IPS-18c (cell line): ENCODE measurements around the gene KRT16.
"Not testable (repeated sequence)": the region's sequence is repeated elsewhere in the genome, so short reads cannot be mapped to it uniquely, and the experiment has no call there.

ENCODE experiments used
- H3K4me3 ChIP-seq: 2 replicates; pipeline ENCODE4 v1.7.0; 2013; ENCODE audit warnings: low read depth, mild to moderate bottlenecking, low read length, moderate library complexity; ENCODE audit not compliant: insufficient read depth
- H3K9me3 ChIP-seq: one replicate; pipeline ENCODE4 v1.6.1; 2013; ENCODE audit warnings: mild to moderate bottlenecking, low read length, moderate library complexity; ENCODE audit not compliant: control insufficient read depth, insufficient read depth

The KRT16 gene

DNA sequence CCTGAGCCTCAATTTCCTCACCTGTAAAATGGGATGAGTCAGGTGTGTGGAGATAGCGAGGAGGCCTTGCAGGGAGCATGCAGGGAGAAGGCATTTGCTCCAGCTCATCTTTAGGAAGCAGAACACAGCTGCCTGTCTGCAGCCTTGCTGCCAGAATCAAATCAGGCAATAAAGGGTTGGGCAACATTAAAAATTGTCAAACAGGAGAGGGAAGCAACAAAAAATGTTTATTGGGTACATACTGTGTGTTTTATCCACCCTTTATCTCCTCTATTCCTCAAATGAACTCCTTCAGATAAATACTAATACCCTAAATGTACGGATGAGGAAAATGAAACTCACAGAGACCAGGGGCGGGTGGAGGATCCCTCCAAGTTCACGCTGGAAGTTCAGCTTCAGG, 12.2 kb downstream of the KRT16 start:
- Histone ChIP-seq H3K9me3 (no peaks in the 10 kb centered on the region), H3K4me3 (no peak overlapping the region)

DNA sequence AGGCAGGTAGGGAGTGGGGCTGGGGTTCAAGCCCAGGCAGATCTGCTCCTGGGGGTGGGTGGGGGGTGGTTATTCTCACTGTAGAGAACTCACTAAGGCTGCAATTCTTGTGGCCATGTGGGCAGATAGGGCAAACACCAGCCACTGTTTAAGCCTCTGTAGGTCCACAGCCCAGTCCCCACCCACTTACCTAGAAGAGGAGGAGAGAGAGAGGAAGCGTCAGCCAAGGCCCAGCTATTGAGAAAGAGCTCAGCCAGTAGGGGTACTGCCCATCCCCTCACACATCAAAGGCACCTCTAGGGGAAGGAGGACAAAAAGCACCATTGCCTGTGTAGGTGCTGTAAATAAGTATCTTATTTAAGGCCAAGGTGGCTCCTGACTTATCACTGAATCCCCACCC, 12.9 kb downstream of the KRT16 start:
- H3K4me3 ChIP-seq, result no peak overlapping the region

DNA sequence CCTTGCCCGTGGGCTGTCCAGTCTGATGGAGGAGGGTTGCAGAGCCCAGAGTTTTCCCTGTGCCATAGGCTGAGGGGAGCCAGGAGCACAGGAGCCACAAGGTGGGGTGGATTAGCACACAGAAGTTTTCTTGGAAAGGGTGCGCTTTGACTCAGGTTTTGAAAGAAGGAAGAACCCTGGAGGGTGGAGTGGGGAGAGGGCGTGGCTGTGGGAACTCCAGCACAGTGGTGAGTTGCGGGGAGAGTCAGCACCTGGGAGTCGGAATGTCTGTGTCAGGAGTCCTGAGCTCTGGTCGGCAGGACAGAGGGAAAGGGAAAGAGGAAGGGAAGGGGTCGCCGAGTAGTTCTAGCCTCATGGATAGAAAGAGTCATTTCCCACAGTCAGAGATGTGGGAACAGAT, 17.0 kb downstream of the KRT16 start:
- no peaks in the 10 kb centered on the region for H3K9me3 ChIP-seq

More for the DNA sequence above, 12.9 kb downstream of the KRT16 start:
- H3K9me3 ChIP-seq, result no peaks in the 10 kb centered on the region

DNA sequence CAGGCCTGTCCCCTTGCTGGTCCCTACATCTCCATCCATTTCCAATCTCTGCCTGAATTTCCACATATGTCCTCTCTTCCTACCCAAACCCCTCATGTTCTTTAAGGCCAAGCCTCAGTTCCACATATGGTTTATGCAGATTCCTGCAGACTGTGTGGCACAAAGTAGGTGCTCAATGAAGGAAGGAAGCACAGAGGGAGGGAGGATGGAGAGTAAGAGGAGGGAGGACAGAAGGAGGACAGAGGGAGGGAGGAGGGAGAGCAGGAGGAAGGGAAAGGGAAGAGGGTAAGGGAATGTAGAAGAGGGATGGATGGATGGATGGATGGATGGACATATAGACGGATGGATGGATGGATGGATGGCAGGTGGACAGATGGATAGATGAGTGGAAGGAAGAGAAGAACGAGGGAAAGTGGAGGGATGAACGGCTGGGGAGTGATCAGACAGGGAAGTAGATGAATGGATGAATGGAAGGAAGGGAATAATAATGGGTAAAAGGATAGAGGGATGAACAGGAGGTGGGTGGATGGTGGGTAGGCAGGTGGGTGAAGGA, 18.1 kb downstream of the KRT16 start:
- Histone ChIP-seq H3K9me3 (no peaks in the 10 kb centered on the region), H3K4me3 (no peak overlapping the region)

More for the DNA sequence above, 17.0 kb downstream of the KRT16 start:
- no peak overlapping the region for H3K4me3 ChIP-seq

DNA sequence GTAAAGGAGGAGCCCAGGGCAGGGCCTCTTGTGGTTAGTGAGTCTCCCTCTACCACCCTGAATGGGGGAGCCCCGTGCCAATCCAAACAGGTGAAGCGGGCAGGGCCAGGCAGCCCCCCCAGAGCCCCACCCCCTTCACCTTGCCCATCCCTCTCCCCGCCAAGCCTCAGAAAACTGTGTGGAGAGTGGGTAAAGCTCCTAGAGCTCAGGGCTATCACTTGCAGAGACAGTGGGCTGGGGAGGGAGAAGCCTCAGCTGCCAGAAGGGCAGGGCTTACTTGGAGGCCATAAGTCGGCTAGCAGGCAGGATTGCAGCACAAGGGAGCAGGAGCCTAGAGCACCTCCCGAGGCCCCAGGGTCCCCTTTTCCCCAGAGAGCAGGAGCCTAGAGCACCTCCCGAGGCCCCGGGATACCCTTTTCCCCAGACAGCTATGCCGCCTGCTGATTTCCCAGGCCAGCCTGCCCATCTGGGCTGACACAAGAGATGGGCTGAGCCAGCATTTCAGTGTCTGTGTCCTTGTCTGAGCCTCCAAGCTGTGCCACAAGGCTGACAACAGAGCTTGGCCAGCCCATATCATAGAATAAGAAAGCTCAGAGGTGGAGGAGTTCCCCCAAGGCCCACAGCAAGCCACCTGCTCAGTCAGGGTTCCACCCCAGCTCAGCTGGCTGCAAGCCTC, 19.1 kb downstream of the KRT16 start:
- H3K4me3 ChIP-seq, result no peak overlapping the region
- no peaks in the 10 kb centered on the region for H3K9me3 ChIP-seq

DNA sequence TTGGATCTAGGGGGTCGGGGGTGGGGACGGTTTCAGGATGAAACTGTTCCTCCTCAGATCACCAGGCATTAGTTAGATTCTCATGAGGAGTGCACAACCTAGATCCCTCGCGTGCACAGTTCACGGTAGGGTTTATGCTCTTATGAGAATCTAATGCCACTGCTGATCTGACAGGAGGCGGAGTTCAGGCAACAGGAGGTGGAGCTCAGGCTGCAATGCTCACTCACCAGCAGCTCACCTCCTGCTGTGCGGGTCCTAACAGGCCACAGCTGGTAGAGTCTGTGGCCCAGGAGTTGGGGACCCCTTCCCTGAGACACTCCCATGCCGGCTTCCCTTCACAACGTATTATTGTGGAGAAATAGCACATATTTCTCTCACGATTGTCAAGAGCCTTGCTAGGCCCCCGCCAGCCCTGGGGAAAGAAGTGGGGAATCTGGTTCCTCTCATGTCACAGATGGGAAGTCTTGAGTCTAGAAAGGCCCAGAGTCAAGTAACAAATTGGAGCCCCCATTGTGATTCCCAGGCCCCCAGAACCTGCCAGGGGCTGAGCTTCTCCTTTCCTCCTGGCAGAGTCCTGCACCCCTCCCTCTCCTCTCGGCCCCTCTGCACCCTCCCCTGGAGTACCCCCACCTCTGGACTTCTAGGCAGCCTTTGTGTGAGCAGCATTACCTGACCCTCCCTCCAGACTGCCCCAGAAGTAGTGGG, 19.8 kb downstream of the KRT16 start:
- Histone ChIP-seq H3K4me3 (no peak overlapping the region; the same call in 1 of the 2 replicates), H3K9me3 (no peaks in the 10 kb centered on the region)

DNA sequence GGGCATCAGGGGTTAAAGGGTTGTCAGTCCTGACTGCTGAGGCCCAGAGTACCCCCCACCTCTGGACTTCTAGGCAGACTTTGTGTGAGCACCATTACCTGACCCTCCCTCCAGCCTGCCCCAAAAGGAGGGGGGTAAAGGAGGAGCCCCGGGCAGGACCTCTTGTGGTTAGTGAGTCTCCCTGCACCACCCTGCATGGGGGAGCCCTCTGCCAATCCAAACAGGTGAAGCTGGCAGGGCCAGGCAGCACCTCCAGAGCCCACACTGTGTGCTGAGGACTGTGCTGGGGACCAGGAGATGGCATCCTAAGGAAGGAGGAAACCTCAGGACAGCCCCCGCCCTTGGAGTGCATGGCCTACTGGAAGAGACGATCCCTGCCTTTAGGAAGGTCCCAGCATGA, 23.3 kb downstream of the KRT16 start:
- Histone ChIP-seq H3K9me3 (peaks cover 2% of the 10 kb centered on the region), H3K4me3 (no peak overlapping the region)

DNA sequence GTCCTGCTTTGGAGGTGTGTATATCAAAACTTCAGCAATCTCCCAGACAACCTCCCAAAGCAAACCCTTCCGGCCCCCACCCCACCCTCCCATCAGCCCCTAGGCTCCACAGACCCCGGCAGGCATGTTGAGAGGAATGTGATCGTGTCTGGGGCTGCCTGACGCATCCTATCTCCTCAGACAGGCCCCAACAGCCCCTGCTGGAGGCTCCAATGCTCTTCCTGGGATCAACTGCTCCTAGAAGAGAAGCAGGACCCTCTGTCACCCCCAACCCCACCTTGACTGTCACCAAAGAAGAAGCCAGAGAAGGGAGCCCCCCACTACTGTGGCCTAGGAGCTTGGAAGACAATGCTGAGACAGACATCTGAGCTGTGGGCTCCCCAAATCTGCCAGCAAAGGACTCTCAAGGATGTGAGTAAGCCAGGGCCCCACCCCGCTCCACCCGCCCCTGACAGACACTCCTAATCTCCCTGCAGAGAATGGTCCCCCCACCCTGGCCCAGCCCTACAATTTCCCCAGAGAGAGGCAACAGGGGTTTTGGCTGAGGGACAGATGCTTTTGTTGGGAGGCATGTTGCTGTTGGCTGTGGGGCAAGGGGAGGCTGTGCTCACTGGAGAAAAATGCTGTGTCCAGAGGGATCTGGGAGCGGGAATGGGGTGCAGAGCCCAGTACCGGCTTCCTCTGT, 24.3 kb downstream of the KRT16 start:
- no peak overlapping the region for H3K4me3 ChIP-seq
- H3K9me3 ChIP-seq, result peaks cover 2% of the 10 kb centered on the region

DNA sequence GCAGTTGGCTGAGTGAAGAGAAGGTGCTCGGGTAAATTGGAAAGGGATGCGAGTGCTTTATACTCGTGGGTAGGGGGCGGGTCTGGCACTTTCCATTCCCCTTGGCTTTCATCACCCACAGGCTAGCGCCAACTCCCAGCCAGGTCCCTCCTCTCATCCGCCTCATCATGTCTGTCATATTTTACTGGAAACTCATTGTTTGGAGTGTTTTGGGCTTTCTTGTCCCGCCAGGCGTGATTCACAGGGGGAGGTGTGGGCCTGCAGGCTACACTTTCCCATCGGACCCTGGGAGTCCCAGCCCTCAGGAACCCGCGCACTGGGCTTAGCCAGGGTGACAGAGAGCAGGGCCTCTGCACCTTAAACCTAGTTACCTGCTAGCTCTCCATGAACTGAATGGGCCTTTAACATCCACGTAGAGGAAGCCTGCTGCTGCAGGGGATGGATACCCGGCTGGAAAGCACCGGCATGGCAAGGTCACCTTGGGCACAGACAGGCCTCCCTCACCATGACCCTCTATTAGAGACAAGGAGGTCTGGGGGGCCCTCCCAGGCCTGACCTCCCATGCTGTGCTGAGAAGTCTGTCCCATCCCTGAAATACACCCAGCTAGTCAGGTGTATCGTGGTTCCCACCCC, 25.6 kb downstream of the KRT16 start, which contains the start of gene KRT14:
Gene KRT14 (minus strand): TSS at position 33 of the 633 bp plus-strand sequence. CDS start 61 bp downstream, outside the sequence.
- H3K4me3 ChIP-seq, result no peak within 1 kb of the TSS
- H3K9me3 ChIP-seq, result peaks cover 2% of the 10 kb centered on the region

DNA sequence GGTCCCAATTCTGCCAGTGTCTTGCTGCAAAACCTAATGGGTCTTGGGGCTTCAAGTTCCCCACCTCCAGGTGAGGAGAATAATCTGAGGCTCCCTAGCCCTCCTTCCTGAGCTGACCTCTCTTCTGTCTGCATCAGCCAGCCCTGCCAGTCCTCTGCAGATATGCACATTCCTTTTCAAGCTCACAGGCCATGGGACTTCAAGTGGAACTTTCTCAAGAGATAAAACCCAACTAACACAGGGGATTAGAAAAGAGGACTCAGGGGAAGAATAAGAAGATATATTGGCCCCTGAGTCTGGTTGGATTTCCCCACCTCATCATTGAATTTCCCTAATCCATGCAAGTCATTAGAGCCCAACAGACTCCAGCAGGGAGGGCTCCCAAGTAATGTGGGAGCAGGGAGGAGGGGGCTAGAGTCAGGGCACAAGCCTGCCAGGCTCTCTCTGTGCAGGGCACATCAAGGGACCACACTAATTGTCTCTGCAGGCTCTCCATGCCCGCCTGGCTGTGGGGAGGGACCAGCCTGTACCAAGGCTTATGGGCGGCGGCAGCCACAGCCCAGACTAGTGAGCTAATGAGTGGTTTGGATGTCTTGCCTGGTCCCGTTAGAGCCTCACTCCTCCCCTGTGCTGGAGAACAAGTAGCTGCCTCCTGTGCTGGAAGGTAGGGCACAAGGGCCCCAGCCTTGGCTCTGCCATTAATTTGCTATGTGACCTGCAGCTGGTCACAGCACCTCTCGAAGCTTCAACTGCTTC, 27.1 kb downstream of the KRT16 start:
- Histone ChIP-seq H3K9me3 (peaks cover 2% of the 10 kb centered on the region), H3K4me3 (no peak overlapping the region)

DNA sequence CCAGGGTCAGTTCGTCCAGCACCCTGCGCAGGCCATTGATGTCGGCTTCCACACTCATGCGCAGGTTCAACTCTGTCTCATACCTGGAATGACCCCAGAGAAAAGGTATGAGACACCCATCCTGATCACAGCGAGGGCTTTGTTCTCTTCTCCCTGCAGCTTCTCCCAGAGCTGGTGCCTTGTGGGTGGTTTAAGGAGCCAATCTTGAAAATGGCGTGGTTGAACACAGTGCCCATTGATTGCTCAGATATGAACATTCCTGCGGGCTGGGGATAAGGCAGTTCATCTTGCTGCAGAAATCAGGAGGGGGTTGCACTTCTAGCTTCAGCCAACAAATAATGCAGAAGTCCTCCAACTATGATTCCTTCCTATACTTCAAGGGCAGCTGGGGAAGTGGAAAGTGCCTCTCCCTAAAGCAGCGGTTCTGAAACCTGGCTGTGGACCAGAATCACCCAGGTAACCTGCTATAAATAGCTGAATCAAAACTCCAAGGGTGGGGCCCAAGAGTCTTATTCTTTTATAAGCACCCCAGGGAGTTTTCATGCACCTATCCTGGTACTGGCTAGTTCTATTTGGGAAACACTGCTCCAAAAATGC, 28.1 kb downstream of the KRT16 start:
- H3K9me3 ChIP-seq, result not testable (repeated sequence)

DNA sequence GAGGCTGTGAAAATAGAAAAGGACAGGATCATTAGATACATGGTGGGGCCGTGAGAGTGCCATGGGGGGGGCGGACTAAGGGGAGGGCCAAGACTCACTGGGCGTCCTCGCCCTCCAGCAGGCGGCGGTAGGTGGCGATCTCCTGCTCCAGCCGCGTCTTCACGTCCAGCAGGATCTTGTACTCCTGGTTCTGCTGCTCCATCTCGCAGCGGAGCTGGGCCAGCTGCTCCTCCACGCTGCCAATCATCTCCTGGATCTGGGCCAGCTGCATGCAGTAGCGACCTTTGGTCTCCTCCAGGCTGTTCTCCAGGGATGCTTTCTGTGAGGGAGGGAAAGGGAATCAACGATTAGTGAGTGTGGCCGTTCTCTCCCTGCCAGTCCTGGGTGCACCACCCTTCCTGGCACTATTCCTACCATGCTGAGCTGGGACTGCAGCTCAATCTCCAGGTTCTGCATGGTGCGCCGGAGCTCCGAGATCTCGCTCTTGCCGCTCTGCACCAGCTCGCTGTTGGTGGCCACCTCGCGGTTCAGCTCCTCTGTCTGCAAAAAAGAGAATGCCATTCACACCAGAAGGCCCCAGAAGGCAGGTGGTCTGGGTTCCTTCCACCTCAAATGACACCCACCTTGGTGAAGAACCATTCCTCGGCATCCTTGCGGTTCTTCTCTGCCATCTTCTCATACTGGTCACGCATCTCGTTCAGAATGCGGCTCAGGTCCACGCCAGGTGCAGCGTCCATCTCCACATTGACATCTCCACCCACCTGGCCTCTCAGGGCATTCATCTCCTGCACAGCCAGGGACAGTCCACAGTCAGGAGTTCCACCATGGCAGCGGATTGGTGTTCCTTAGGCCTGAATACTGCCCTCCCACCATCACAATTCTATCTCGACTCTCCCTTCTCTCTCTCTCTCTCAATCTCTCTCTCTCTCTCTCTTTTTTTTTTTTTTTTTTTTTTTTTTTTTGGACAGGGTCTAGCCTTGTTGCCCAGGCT, 29.1 kb downstream of the KRT16 start:
- H3K9me3 ChIP-seq, result peaks cover 2% of the 10 kb centered on the region
- H3K4me3 ChIP-seq, result no peak overlapping the region

More for the DNA sequence above, 28.1 kb downstream of the KRT16 start:
- not testable (repeated sequence) for H3K4me3 ChIP-seq

DNA sequence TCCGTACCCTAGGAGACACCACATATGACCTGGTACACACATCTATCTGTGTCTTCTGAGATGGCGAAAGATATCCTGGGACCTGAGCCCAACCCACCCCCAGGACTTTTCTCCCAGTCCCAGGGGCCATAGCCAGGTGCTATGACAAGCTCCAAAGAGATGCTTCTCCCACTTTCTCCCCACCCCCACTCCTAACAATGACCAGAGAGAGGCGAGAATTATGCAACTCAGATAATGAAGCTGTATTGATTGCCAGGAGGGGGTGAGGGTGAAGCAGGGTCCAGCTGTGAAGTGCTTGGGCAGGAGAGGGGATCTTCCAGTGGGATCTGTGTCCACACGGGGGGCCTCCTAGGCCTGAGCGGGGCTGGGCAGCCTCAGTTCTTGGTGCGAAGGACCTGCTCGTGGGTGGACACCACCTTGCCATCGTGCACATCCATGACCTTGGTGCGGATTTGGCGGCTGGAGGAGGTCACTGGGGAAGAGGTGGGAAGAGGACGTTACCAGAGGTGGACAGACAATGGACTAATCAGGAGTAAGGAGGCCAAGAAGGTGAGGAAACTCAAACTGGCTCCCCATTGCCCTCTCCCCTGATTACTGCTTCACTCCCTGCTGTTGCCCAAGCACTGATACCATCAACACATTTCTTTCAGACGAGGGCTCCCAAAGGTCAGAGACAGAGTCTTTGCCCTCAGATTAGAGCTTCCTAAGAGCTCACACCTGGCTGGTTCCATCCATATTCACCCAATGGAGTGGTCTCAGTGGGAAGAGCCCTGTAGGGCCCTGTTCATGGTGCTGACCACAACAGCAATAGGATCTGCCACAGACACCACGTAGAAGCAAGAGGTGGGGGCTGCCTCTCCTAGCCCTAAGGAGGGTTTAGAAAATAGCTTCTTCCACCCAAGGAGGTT, 30.3 kb downstream of the KRT16 start:
- H3K9me3 ChIP-seq, H3K4me3 ChIP-seq: not testable (repeated sequence)

DNA sequence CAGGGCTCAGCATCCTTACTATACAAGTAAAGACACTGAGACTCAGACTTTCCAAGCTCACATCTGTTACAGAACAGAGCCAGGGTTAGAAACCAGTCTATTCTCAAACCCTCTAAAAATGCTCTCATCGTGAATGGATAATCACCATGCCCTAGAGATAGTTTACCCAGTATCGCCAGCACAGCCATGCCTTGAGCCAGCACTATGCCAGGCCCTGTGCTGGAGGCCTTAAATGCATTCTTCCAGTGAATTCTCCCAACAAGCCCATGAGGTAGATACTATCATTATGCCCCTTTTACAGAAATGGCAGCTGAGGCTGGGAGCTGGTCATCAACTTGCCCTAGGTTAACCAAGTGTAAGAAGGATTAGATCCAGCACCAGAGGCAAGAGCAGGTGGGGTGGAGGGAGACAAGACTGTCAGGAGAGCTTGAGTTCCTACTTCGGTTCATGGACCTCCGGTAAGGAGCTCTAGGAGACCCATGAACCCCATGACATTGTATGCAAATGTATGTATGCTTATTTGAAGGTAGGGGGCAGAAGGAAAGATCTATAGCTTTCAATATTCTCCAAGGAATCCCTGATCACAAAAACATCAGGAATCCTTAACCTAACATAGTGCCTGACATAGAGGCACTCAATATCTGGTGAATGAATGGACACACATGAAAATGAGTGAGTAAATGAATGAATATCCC, 31.1 kb downstream of the KRT16 start:
- Histone ChIP-seq H3K4me3 (no peak overlapping the region), H3K9me3 (no peaks in the 10 kb centered on the region)
